ENCODE data around the gene NPAS2. TPM values are rescaled to one million over a fixed set of nuclear protein-coding genes. Genes with fewer than 3 reads are reported as not detected.

NPAS2 gene
- total RNA-seq, 4 donors from 2014 or later, result 63.0 to 134 (median 115) TPM

DNA sequence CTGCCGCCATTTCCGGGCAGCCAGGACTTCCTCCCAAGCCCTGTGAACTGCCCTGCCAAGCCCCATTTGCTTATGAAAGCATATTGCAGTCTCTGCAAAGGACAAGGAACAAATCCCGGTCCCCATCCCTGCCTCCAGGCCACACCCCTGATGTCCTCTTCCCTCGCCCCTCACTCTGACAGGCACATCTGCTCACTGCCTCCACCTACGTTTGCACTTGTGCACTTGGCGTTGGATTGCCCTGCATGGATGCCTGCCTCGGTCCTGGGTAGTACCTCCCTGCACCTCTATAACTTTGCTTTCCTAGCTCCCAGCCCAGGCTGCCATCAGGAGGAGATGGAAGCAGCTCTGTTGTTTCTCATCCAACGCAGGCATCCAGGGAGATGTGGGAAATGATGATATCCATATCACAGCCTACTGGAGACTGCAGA lies 162.5 kb downstream of the NPAS2 start:
- no peaks in the 10 kb centered on the region for H3K36me3 ChIP-seq
- in situ Hi-C loops (cut with MboI; ENCODE audit: low pct_ligation_motif_present in 1 of 4, low pct_unique_long_range_greater_than_20kb in 1 of 4, low sequenced_read_pairs in 3 of 4), result loop anchor here (5.0 to 25.0 kb wide), 5 partner anchors 248 to 378 kb away; no protein-coding TSS in a partner anchor
- no peak for TF ChIP-seq POLR2AphosphoS5 (IDR thresholded peaks at IDR 0.05)
- no peak for TF ChIP-seq EP300 (IDR thresholded peaks at IDR 0.05; ENCODE audit: low read depth)
- TF ChIP-seq, protein P1, sequence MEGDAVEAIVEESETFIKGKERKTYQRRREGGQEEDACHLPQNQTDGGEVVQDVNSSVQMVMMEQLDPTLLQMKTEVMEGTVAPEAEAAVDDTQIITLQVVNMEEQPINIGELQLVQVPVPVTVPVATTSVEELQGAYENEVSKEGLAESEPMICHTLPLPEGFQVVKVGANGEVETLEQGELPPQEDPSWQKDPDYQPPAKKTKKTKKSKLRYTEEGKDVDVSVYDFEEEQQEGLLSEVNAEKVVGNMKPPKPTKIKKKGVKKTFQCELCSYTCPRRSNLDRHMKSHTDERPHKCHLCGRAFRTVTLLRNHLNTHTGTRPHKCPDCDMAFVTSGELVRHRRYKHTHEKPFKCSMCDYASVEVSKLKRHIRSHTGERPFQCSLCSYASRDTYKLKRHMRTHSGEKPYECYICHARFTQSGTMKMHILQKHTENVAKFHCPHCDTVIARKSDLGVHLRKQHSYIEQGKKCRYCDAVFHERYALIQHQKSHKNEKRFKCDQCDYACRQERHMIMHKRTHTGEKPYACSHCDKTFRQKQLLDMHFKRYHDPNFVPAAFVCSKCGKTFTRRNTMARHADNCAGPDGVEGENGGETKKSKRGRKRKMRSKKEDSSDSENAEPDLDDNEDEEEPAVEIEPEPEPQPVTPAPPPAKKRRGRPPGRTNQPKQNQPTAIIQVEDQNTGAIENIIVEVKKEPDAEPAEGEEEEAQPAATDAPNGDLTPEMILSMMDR (IDR thresholded peaks at IDR 0.05), result no peak
- no peak for TF ChIP-seq POLR2A (IDR thresholded peaks at IDR 0.05)
- 82 to 100% methylated on average over 2 to 8 of the region's 8 CpGs for WGBS, 2 donors (ENCODE audit: low coverage in 1 of 2)
- H3K9me3 ChIP-seq, result no peaks in the 10 kb centered on the region
- no peak overlapping the region for H3K4me3 ChIP-seq
- no peak for DNase-seq
- no peaks in the 10 kb centered on the region for H3K27me3 ChIP-seq
- no peak overlapping the region for H3K27ac ChIP-seq
- H3K4me1 ChIP-seq, result peaks cover 0 to 2% (median 0%) of the 10 kb centered on the region in 4 donors
- intact Hi-C loops (cut with DNase I; ENCODE audit: low total_unique reads), result loop anchor here (5.0 kb wide), 2 partner anchors 155 to 250 kb away; no protein-coding TSS in a partner anchor

GRCh38 chr2:100983201-100983600 lies 163.3 kb downstream of the NPAS2 start:
- WGBS, 2 donors (ENCODE audit: low coverage in 1 of 2), result 94% methylated on average over 11 of the region's 12 CpGs; no CpG with 5 or more reads in 1 of the 2 donors
- H3K9me3 ChIP-seq, result no peaks in the 10 kb centered on the region
- no peak overlapping the region for H3K27ac ChIP-seq
- no peak for DNase-seq
- H3K27me3 ChIP-seq, result no peaks in the 10 kb centered on the region
- H3K36me3 ChIP-seq, result no peaks in the 10 kb centered on the region
- no peak overlapping the region for H3K4me3 ChIP-seq
- H3K4me1 ChIP-seq, result no peaks in the 10 kb centered on the region
- intact Hi-C loops (cut with DNase I; ENCODE audit: low total_unique reads) (loop anchor here (5.0 kb wide), 2 partner anchors 156 to 251 kb away; no protein-coding TSS in a partner anchor), in situ Hi-C loops (cut with MboI; ENCODE audit: low pct_ligation_motif_present in 1 of 4, low pct_unique_long_range_greater_than_20kb in 1 of 4, low sequenced_read_pairs in 3 of 4) (loop anchor here (5.0 to 25.0 kb wide), 5 partner anchors 248 to 378 kb away; no protein-coding TSS in a partner anchor)
- TF ChIP-seq POLR2AphosphoS5 (IDR thresholded peaks at IDR 0.05), result no peak
- no peak for TF ChIP-seq POLR2A (IDR thresholded peaks at IDR 0.05)

DNA sequence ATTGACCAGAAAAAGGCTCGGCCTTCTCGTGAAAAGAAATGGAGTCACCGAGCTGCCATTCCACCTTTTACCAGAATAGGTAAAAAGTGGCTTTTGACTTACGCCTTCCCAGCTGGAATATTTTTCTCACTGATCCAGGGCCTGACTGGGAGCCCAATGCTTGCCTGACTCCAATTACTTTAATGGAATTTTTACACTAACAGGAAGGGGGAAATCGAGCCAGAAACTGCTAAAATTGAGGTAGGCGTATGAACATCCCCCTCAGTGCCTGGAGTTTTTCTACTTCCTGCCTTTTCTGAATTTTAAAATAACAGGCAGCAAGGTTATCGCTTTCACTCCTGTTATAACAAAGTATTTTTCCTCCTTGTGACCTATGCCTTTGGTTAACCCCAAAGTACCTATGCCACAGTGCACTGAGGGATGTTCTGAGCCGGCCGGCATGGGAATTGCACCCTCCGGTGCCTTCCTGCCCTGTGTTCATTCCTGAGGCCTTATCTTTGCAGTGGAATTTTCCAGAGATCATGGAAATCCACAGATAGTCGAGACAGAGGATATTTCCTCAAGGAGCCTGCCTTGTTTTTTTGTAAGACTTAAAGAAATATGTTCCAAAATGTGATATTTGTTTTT lies 163.9 kb downstream of the NPAS2 start:
- DNase-seq, result no peak
- Histone ChIP-seq H3K36me3 (no peaks in the 10 kb centered on the region), H3K4me3 (no peak overlapping the region), H3K27me3 (no peaks in the 10 kb centered on the region), H3K27ac (no peak overlapping the region), H3K4me1 (no peaks in the 10 kb centered on the region), H3K9me3 (no peaks in the 10 kb centered on the region)
- in situ Hi-C loops (cut with MboI; ENCODE audit: low pct_ligation_motif_present in 1 of 4, low pct_unique_long_range_greater_than_20kb in 1 of 4, low sequenced_read_pairs in 3 of 4) (loop anchor here (5.0 to 25.0 kb wide), 5 partner anchors 249 to 379 kb away; no protein-coding TSS in a partner anchor), intact Hi-C loops (cut with DNase I; ENCODE audit: low total_unique reads) (loop anchor here (5.0 kb wide), 2 partner anchors 156 to 251 kb away; no protein-coding TSS in a partner anchor)
- 76 to 78% methylated on average over 7 to 11 of the region's 11 CpGs for whole genome bisulfite sequencing, 2 donors (ENCODE audit: low coverage in 1 of 2)
- TF ChIP-seq EP300 (IDR thresholded peaks at IDR 0.05; ENCODE audit: low read depth) (no peak), POLR2AphosphoS5 (IDR thresholded peaks at IDR 0.05) (no peak), POLR2A (IDR thresholded peaks at IDR 0.05) (no peak)
- TF ChIP-seq, protein P1 (IDR thresholded peaks at IDR 0.05), result no peak

DNA sequence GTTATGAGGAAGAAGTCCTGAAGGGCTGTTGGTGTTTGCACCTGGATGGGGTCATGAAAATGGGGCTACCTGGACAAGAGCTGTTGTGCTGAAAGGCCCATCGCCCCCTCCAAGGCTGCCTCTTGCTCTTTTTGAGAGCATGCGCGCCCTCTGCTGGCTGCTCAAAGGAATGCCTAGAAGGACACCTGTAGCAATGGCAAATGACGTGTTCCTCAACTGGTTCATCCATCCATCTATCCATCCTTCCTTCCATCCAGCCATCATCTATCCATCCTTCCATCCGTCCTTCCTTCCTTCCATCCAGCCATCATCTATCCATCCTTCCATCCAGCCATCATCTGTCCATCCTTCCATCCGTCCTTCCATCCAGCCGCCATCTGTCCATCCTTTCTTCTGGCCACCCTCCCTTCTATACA lies 165.0 kb downstream of the NPAS2 start:
- TF ChIP-seq EP300 (IDR thresholded peaks at IDR 0.05; ENCODE audit: low read depth) (no peak), POLR2AphosphoS5 (IDR thresholded peaks at IDR 0.05) (no peak)
- TF ChIP-seq, protein P1 (IDR thresholded peaks at IDR 0.05), result peak; percentile 87 to 92 (median 90)
- Histone ChIP-seq H3K27ac (no peak overlapping the region), H3K4me3 (no peak overlapping the region), H3K4me1 (no peaks in the 10 kb centered on the region), H3K27me3 (no peaks in the 10 kb centered on the region), H3K36me3 (no peaks in the 10 kb centered on the region), H3K9me3 (no peaks in the 10 kb centered on the region)
- peak; percentile 77 for DNase-seq
- in situ Hi-C loops (cut with MboI; ENCODE audit: low pct_ligation_motif_present in 1 of 4, low pct_unique_long_range_greater_than_20kb in 1 of 4, low sequenced_read_pairs in 3 of 4) (loop anchor here (5.0 to 25.0 kb wide), 5 partner anchors 250 to 380 kb away; no protein-coding TSS in a partner anchor), intact Hi-C loops (cut with DNase I; ENCODE audit: low total_unique reads) (loop anchor here (5.0 kb wide), 3 partner anchors 158 to 378 kb away; no protein-coding TSS in a partner anchor)
- WGBS, 2 donors (ENCODE audit: low coverage in 1 of 2), result 29 to 50% methylated on average over 4 to 7 of the region's 7 CpGs

All from transverse colon (tissue), 4 donors.